Measurements from ENCODE around the gene TSHZ1.

Gene TSHZ1

DNA sequence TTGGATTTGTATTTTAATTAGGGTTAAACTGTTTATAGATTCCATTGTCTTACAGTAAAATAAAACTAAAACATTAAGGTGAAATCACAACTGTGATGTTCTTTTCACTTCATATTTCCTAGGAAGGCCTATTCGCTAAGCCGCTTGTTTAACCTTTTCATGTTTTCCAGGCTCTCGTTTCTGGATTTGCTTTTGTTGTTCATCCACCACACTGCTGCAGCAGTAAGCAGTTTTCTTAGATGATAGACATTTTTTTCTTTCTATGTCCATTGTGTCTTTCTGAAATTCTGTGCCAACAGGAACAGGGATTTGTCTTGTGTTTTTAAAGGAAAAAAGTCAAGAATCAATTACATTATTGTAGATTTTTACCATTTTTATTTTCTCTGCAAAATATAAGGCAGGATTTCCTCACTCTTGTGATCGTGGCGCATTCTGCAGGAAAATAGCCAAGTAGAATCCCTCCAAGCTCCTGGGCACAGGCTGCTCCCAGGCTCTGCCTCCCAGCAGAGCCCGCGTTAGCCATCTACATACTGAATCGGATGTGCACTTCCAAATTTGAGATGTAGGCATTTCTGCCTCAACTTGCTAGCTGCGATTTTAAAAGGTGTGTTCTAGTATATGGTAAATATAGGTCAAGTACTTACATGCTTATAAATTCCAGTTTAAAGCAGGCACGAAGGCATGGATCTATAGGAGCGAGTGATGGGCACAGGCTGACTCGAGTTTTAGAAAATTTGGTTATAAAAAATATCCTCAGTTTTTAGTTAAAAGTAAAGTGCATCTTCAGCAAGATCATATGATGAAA lies 10.2 kb downstream of the TSHZ1 start:
- TF ChIP-seq, protein P1, sequence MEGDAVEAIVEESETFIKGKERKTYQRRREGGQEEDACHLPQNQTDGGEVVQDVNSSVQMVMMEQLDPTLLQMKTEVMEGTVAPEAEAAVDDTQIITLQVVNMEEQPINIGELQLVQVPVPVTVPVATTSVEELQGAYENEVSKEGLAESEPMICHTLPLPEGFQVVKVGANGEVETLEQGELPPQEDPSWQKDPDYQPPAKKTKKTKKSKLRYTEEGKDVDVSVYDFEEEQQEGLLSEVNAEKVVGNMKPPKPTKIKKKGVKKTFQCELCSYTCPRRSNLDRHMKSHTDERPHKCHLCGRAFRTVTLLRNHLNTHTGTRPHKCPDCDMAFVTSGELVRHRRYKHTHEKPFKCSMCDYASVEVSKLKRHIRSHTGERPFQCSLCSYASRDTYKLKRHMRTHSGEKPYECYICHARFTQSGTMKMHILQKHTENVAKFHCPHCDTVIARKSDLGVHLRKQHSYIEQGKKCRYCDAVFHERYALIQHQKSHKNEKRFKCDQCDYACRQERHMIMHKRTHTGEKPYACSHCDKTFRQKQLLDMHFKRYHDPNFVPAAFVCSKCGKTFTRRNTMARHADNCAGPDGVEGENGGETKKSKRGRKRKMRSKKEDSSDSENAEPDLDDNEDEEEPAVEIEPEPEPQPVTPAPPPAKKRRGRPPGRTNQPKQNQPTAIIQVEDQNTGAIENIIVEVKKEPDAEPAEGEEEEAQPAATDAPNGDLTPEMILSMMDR (conservative IDR thresholded peaks at IDR 0.05): no peak
- TF ChIP-seq ZFX (IDR thresholded peaks at IDR 0.05): no peak
- no peak overlapping the region for H3K27ac ChIP-seq

DNA sequence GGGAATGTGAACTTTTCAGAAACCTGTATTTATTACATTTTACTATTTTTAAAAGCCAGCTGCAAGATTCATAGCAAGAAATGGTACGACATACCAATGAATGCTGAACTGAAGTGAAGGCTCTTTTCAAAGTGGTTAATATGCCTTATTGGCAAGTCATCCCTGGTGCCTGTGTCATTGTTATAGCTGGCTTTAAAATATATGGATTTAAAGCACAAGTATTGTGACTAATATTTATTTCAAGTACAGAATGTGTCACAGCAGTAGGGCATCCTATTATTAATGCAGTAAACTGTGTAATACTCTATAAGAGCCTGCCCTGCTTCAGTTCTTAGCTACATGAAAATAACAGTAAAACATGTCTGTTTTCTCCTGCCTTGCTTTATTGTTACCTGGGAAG lies 10.8 kb downstream of the TSHZ1 start:
- H3K27ac ChIP-seq: no peak overlapping the region
- TF ChIP-seq ZFX (IDR thresholded peaks at IDR 0.05): no peak
- TF ChIP-seq, protein P1 (conservative IDR thresholded peaks at IDR 0.05): no peak

DNA sequence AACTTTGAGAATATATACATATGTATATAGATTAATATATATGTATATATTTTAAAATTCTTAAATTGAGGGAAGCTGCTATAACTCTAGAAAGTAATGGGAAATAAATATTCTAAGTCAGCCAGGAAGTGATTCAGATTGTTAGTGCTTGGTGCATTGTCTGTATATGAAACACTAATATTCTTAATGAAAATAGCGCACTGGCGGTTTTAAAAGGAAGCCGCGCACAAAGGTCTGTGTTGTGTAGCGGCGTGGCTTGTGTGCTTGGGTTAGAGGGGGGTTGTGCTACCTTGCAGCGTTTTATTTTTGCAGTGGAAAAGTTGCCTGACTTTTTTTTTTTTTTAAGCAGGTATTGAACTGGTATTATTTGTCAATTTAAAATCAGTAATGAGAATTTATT lies 11.3 kb downstream of the TSHZ1 start:
- TF ChIP-seq, protein P1 (conservative IDR thresholded peaks at IDR 0.05): no peak
- TF ChIP-seq ZFX (IDR thresholded peaks at IDR 0.05): no peak
- H3K27ac ChIP-seq: no peak overlapping the region

DNA sequence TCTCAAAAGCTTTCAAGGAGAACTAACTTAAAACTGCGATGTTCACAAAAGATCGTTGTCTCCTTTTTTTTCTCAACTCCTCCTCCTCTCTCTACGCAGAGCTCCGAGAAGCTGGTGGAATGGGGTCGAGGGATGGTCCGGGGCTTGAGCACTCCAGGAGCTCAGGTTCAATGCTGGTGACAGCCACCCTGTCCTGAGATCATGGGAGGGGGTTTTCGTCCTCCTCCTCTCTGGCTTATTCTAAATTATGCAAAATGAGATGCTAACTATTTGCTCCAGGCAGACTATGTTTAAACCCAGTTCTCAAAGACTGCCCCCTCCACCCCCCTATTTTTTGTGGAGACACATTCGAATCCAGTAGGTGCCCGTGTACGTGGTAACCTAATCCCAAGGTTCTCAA lies 11.8 kb downstream of the TSHZ1 start:
- H3K27ac ChIP-seq: no peak overlapping the region
- no peak for TF ChIP-seq ZFX (IDR thresholded peaks at IDR 0.05)
- TF ChIP-seq, protein P1 (conservative IDR thresholded peaks at IDR 0.05): no peak

DNA sequence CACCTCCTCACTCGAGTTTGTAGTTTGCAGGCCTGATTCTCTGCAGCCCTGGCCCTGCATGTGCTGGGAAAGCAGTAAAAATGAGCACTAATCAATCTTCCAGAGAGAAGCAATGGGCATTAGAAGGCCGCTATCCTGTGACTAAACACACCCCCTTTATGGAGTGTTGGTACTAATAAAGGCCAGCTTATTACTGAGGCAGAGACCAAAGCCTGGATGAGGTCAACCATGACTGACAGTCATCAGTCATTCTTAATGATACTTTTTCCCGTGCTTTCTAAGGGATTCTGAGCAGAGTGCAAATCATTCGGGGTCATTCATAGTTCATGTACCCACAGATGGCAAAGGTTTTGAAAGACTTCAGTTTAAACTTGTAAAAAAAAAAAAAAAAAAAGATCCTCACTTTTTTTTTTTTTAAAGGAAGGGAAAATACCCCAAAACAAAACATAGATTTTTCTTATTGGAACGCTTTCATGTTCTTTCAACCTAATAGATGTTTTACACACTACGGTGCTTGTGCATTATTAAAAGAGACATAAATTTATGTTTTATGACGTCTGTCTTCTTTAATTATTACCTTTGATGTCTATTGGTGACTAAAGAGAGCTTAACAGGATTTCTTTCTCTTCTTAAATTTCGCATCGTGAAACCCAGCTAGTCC lies 13.2 kb downstream of the TSHZ1 start:
- no peak overlapping the region for H3K27ac ChIP-seq
- TF ChIP-seq, protein P1 (conservative IDR thresholded peaks at IDR 0.05): no peak
- no peak for TF ChIP-seq ZFX (IDR thresholded peaks at IDR 0.05)

DNA sequence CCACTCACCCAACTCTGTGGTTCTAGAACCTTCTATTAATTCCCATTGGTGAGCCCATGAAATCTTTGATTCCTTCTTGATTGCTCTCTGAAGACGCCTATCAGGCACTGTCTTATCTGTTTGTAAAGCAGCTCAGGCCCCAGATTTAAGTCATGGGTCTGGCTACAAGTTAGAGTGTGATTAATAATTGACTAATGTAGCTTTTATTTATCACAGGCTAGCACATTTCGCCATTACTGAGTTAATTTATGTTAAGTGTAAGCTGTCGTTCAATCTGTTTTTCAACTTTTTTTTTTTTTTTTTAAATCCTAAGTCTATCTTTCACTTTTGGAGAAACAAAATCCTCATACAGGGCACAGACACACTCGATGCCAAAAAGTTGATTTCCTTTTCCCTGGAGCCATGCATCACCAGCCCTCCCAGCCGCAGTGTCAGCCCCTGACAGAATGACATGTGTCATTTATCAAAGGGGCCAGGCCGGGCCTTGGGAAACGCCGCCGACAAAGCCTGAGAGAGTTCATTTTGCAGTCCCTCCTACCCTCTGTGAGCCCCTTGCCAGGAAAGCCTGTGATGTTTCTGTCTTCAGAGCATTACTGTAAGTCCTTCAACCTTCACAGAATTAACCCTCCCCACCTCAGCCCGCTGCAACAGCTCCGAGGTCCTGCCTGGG lies 15.8 kb downstream of the TSHZ1 start:
- no peak overlapping the region for H3K27ac ChIP-seq
- TF ChIP-seq, protein P1 (conservative IDR thresholded peaks at IDR 0.05): no peak
- TF ChIP-seq ZFX (IDR thresholded peaks at IDR 0.05): no peak

DNA sequence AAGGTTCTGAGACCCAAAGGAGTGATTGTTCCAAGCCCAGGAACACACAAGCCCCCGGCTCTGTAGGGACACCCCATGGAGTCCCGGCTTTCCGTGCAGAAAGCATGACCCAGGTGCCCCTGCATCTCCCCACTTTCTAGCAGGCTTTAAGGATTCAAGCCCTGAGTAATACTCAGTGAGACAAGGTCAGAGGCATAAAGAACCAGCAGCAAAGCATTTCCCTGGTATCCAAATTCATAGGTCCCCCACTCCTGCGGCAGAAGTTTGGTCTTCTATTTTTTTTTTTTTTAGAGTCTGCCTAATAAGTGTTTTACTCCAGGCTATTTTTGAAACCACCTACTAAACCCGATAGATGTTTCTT lies 16.3 kb downstream of the TSHZ1 start:
- TF ChIP-seq ZFX (IDR thresholded peaks at IDR 0.05): no peak
- TF ChIP-seq, protein P1 (conservative IDR thresholded peaks at IDR 0.05): no peak
- no peak overlapping the region for H3K27ac ChIP-seq
